ENCODE measurements around the gene NEK6.

The NEK6 gene

DNA sequence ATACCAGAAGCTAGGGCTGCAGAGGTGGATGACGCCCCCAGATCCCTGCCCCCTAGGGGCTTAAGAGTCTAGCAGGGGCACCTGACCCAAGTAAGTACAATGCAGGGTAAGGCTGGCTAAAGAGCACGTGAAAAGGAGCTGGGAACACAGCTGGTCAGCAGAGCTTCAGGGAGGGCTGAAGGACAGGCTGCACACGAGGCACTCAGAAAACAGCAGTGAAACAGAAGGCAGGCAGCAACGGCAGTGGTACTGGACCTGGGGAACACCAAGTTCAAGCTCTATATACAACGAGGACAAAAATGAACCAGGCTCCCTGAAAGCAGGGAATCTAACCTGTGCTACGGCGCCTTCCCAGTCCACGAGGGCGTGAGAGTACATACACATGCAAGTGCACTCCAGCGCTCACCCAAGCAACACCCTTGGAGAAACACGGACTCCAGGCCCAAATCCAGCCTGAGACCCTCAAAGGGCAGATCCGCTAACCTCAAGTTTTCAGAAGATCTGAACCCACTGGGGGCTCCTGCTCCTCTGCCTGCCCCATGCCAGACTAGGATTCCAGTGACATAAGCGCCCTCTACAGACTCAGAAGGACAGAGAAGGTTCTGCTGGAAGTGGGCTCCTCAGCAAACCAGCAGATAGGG lies 100.1 kb downstream of the NEK6 start:
- no peak for DNase-seq

GRCh38 chr9:124358631-124359030 lies 100.9 kb downstream of the NEK6 start:
- no peak for DNase-seq

- DNase-seq = no peak
Measured at GRCh38 chr9:124359426-124359825, 101.7 kb downstream of the NEK6 start.

GRCh38 chr9:124359855-124360678 lies 102.3 kb downstream of the NEK6 start:
- no peak for DNase-seq

- DNase-seq = no peak
Measured at GRCh38 chr9:124361128-124361527, 103.4 kb downstream of the NEK6 start.

DNA sequence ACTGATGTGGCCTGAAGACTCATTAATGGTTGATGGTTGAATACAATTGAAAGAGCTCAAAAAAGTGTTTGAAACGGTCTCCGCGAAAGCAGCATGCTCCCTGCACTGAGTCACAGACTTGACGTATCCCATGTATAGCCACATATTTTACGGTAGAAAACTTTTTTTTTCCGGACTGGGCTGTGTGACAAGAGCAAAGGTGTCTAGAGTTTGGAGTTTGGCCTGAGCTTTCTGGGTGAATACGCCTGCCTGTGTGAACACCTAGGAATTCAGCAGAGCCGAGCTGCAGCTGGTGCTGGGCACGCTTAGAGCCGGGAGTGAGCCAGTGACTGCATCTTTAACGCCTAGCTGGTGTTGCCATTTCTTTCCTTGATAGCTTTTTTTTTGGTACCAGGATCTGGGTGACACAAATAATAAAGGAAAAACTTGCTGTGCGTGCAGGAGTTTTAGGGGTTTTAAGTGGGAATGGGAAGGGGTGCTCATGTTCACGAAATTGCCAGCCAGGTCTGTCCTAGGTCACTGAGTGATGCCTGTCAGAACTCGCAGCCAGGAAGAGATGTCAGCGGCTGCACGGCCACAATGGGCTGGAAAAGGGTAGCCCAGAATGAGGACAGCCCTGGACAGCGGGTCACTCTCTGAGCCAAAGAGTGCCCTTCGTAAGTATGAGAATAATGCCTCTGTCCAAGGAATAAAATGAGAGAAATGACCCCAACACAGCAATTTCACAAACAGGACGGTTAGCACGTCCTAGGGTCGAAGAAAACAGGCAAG lies 105.8 kb downstream of the NEK6 start:
- no peak for DNase-seq

- no peak for DNase-seq
Measured at GRCh38 chr9:124364141-124364540, 106.4 kb downstream of the NEK6 start.

DNA sequence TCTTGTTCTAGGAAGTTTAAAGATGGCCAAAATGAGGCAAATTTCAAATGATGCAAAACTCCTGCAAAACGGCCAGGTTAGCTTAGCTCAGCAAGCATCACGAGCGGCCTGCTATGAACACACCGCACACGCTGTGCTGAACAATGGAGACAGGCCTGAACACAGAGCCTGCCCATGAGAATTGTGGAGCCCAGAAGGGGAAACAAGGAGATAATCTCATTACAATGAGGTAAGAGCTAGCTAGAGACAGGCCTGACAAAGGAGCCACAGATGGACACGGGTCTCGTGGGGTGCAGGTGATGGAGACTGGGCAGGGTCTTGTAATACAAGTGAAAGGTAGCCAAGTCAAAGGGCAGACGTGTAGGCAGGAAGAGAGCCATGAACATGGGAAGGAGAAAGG lies 107.3 kb downstream of the NEK6 start:
- DNase-seq = no peak

- no peak for DNase-seq
Measured at GRCh38 chr9:124366476-124367220, 108.9 kb downstream of the NEK6 start.

GRCh38 chr9:124368692-124369091 lies 110.9 kb downstream of the NEK6 start:
- no peak for DNase-seq

- no peak for DNase-seq
Measured at GRCh38 chr9:124369231-124369797, 111.6 kb downstream of the NEK6 start.

DNA sequence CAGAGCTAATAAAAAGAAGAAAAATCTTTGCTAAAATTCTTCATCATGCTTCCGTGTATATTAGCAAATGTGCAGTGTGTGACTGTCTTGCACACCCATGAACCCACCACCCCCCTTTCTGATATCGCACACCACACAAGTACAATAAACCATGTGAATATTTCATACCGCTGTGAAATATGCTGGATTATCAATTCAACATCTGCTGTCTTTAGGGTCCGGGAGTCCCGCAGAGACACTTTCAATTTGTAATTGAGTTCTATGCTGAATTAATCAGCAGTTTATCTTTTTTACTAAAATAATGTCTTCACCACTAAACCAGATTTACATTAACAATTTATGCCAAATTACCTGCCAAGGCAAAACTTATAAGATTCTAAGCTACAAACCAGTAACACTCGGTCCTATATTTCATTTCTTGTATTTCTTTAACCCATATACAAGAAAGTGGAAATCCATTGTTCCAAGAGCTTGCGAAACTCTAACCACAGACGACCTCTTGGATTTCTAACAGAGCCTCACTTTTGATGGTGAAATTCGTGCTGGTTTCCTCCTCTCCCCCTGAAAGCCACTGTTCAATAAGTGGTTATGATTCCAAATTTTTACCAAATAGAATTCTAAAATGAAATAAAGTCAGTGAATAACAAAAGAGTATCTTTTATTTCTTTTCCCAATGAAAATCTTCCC lies 113.3 kb downstream of the NEK6 start:
- DNase-seq = no peak

DNA sequence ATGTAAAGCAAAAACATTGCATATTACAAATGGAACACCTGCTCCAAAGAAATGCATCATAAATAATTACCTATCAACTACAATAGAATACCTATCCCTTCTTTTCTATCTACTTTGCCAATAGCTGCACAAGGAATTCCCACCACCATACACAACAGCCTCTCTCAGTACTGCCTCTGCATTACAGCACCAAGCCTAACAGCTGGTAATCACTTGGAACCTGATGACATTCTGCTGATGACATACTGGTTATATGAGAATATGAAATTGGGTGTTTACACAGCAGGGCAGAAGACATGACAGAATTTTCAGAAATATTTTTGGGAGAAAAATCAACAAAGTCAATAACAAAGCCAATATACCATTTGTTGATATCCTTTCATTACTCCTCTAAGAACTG lies 114.3 kb downstream of the NEK6 start:
- no peak for DNase-seq

DNA sequence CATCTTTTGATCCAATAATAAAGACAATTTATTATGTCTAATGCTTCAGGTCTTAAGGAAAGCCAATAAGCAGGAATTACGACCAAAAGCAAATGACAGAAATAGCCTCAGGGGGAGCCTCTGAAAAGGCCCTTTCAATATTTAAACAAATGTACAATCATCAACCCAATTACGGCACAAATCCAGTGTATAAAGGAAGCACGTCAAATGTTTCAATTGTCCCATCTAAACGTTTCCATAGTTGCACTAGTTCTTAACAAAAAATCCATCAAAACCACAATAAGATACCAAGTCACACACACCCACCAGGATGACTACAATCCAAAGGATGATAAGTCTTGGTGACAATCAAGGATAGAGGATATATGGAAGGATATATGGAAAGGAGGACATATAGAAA lies 115.6 kb downstream of the NEK6 start:
- DNase-seq = no peak

DNA sequence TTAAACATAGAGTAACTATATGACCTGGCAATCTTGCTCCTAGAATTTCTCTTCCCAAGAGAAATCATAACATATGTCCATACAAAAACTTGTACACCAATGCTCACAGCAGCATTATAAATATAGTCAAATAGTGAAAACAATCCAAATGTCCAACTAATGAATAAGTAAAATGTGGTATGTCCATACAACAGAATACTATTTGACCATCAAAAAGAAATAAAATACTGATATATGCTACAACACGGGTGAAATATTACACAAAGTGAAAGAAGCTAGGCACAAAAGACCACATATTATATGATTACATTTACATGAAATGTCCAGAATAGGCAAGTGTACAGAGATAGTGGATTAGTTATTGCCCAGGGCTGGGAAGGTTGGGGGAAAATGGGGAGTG lies 116.1 kb downstream of the NEK6 start:
- DNase-seq = no peak

DNA sequence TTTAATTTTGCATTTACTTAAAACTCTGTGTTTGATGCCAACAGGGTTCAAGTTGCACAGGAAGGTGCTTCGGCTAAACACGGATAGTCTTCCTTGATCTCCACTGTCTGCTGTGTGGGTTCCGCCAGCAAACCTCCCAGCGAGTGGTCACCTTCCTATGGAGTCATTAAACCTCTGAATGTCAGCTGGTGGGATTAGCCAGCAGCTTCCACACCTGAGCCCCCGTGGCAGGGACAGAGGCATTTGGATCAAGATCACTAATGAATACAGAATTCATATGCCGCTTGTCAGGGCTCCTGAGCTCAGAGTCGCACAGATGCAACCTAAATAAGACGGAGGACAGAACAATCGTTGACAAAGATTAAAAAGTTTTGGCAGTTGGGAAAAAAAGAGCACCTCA lies 118.0 kb downstream of the NEK6 start:
- no peak for DNase-seq

DNA sequence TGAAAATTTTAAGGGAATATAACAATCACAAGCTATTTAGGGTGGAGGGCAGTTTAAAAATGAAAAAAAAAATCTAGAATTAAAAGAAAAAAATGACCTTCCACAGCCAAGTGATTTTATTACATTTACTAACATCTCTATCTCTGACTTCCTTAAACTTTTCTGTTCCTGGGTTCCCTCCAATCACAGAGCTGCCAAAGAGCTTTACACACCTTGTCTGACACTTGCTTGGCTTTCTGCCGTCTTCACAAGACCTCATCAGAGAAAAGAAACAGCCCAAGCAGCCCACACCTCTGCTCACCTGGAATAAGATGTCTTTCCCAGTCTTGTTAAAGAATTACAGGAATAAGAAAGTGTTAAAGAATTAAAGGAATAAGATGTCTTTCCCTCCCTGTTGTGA lies 118.6 kb downstream of the NEK6 start:
- DNase-seq = no peak

DNA sequence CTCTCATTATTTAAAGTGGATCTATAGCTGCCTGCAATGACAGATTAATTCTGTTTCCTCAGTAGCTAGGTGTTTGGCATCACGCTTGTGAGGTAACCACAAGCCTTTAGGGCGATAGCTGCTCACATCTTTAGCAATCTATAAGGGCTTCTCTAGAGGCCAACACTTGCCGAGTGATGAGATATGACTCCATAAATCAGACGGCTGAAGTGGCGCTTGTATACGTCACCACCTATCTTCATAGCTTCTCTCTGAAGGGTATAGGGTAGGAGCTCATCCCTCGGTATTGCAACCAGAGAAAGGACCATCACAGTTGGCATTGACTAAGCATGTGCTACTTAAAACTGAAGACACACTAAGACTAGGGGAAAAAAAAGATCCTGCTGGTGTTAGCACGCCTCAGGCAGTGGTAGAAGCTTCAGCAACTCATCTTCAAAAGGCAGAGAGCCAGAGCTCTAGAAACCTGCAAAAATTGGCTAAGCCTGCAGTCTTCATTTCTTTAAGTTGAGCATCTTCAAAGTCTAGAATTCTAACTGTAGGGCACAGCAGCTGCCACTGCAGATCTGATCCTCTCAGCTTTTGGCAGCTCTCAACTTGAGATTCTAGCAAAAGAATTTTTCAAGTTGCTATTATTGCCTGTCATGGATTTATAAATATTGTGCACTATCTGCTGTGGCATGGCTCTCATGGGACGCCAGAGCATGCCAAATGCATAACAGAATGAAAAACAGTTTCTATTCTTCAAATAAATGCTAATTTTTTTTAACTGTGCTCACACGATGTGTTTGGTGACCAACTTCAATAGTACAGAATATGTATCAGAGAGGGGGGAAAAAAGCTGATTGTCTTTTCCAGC lies 120.0 kb downstream of the NEK6 start:
- no peak for DNase-seq

GRCh38 chr9:124381170-124381945 lies 123.6 kb downstream of the NEK6 start:
- DNase-seq = no peak

DNA sequence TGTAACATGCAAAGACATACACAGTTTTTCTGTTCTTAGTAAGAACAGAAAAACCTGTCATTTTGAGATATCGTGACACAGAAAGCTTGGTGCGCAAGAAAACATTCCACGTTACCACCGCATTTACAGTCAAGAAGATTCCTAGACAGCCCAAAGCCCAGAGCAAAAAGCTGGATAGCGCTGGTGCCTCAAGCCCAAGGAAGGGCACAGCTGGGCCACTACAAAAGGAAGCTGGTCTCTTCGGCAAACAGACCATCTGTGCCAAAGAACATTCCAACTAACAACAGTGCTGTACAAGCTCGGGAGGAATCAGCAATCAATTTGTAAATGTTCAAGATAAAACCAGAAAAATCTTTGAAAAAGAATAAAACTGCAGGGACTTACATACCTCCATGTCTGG lies 126.5 kb downstream of the NEK6 start:
- no peak for DNase-seq

Measured in cerebellar nuclear complex (tissue), 1 donor.